Nucleus accumbens (tissue), 56 donors: ENCODE data around the gene PKN1.
"Not testable (repeated sequence)": the region's sequence is repeated elsewhere in the genome, so short reads cannot be mapped to it uniquely, and the experiment has no call there.

ENCODE experiments used
- DNase-seq, 56 donors: peaks; one replicate each; lab custom pipeline; 2025; lab: John Stamatoyannopoulos, UW

PKN1 gene

DNA sequence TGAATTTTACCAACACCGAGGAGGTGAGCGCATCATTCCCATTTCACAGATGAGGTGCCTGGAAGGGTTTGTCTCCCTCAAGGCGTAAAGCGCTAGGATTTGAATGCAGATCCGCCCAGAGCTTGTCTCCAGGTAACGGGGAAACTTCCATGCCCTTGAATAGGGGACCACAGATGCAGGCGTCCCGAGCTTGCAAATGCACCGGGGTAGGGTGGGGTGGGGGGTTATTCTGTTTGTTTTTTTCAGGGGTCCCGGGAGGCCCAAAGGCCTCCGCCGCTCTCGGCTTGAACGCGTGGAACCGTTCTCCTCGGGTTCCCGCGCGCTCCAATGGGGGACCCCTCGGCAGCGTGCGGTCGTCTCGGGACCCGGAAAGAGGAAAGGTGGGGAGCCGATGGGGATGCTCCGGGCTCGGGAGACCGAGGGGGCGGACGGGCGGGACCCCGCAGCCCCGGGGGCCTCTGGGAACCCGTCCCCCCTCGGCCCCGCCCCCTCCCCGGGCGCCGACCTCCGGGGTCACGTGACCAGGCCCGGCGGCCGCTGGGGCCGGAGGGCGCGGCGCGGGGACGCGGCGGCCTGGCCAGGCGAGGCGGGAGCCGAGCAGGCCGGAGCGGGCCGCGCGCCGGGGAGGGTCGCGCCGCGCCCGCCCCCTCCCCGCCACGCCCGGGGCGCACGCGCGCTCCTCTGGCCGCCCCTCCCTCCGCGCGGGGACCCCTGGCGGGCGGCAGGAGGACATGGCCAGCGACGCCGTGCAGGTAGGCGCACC lies at the start of gene PKN1:
Gene PKN1, plus strand, starts transcription at position 516 of the 763 bp plus-strand sequence. Its CDS starts 216 bp downstream, at position 732.
- peak in 43 of 56 donors; percentile 6 to 76 (median 36) for DNase-seq

DNA sequence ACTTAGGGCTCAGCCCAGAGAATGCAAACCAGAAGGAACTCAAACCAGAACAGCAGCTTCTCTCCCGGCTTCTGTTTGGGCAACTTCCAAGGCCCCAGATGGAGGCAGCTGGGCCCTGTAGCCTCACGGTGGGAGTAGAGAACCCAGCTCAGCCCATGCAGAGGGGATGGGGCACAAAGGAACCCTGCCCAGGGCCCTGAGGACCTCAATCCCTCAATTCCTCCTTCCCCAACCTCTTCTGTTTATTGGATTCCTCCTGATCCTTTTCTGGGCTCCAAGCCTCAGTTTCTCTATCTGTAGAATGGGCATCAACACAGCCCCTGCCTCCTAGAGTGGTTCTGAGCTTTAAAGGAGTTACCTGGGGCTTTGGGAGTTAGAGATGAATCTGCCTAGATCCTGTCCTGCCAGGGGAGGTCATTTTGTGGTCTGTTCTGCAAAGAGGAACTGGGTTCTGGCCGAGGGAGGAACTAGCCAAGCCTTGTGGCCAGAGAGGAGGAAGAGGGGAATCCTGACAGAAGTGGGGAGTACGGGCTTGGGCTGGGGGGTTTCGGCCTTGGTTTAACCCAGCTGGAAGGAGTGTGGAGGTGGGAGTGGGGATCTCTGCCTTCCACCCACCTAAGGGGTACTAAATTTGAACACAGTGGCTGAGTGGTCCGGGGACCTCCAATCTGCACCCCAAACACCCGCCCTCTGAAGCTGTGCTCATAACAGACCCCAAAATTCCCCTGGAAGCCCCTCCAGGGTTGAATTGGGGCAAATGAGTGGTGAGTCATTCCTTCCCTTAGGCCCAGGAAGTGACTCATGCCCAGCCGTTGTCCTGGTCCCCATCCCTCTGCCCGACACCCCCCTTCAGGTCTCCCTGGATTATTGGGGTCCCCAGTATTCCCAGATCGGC lies 49.2 kb upstream of the PKN1 start:
- peak in 4 of 56 donors; percentile 10 to 72 (median 14) for DNase-seq

DNA sequence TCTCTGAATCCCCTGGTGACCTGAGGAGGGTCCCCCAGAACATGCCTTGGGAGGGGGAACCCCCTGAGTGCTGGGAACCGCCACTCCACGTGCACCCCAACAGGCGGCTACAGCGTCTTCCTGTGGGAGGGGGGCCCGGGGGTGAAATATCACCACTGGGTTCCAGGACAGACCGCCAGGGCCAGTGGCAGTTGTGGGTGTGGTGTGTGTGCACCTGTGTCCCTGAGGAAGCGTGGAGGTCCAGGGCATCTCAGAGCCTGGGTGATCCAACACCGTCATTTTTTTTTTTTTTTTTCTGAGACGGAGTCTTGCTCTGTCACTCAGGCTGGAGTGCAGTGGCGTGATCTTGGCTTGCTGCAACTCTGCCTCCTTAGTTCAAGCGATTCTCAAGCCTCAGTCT lies 47.6 kb upstream of the PKN1 start:
- no peak for DNase-seq

DNA sequence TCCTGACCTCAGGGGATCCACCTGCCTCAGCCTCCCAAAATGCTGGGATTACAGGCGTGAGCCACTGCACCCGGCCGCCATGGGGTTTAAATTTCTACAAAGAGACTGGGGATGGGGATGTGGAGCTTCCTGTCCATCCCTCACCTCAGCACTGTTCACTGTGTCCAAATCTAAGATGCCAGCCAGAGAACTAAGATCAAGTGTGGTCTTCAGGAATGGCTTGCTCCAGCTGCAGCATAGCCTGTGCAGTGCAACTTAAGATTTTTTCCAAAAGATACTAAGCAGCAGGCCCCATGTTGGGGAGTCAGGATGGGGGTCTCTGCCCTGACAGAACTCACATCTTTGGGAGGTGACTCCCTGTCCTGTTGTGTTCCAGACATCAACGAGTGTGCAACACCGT lies 42.6 kb upstream of the PKN1 start:
- DNase-seq: no peak

DNA sequence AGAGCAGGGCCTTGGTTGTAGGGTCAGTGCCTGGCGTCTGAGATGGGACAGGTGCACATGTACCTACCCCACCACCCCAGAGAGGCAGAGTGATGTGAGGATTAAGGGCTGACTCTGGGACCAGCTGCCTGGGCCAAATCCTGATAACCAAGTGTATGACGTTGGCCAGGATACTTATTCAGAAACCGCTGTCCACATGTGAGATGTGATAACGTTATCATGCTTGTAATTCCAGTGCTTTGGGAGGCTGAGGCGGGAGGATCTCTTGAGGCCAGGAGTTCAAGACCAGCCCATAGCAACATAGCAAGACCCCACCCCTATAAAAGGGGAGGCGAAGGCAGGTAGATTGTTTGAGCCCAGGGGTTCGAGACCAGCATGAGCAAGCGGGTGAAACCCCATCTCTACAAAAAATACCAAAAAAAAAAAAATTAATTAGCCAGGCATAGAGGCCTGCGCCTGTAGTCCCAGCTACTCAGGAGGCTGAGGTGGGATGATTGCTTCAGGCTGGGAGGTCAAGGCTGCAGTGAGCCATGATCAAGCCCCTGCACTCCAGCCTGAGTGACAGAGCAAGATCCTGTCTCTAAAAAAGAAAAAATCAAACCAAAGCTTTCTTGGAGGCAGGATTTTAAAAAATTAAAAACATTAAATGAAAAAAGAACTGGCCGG lies 41.8 kb upstream of the PKN1 start:
- DNase-seq: no peak

DNA sequence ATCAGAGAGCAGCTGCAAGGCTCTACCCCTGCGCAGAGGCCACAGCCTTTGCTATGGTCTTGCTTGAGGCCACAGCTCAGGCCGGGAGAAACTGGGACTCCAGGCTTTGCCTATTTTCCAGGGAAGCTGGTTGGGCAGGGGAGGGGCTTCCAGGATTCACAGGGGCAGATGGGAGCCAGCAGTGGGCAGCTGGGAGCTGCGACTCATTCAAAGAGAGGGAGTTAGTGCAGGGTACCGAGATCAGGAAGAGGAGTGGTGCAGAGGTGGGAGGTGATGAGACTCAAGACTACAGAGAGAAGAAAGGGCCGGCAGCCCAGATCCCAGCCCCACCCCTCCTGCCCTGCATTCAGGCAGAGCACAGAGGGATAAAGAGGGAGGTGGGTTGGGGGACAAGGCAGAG lies 39.8 kb upstream of the PKN1 start:
- DNase-seq: no peak

DNA sequence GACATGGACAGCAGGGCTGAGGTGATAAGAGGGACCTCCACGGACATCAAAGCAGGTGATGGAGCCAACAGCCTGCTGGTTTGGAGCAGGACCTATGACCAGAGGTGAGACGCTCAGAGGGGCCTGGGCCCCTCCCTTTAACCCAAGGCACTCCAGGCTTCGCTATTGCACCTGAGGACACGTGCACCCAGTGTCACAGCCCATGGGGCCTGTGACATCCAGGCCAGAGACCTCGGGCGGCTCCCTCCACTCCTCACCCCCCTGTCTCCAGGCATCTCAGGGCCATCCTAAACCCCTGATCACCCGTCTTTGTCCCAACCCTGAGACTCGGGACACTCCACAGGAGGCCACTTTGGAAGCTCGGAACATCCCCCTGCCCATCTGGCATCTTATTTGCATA lies 38.9 kb upstream of the PKN1 start:
- DNase-seq: no peak

DNA sequence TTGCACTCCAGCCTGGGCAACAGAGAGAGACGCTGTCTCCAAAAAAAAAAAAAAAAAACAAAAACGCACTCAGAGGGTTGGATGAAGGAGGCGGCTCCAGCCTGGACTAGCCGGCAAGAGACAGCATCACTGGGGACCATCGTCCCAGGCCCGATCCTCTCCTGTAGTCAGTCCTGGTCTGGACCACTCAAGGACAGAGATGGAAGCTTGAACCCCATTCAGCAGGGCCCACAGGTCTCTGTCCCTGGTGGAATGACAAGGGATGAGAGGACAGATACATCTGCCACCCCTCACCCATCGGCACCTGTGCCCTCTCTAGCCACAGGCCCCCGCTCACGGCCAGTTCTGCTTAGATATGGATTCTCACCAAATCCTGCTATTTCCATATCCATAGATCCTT lies 37.8 kb upstream of the PKN1 start:
- no peak for DNase-seq

DNA sequence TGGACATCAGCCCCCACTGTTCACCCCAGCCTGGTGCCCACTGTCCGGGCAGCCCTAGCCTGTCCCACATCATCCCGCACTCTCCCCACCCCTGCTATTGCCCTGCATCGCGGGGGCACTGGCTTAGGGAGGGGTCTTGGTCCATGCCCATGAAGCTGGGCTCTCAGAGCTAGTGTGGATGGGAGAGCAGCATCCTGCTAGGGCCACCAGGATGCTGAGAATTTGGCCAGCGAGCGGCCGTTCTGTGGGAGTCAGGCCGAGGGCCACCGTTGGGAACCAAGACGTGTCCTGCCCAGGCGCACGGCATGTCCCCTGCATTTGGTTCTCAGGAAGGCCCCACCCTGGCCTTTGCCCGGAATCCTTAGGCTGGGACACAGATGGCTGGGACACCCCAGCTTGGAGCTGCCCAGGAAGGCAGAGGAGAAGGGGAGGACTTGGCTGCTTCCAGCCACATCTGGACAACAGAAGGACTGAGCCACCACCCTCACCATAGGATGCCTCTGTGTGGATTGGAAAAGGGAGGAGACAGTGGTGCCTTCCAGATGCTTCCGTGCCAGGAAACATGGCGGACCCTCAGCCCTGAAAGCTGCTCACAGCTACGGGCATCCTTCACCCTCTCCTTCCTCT lies 37.3 kb upstream of the PKN1 start:
- no peak for DNase-seq

DNA sequence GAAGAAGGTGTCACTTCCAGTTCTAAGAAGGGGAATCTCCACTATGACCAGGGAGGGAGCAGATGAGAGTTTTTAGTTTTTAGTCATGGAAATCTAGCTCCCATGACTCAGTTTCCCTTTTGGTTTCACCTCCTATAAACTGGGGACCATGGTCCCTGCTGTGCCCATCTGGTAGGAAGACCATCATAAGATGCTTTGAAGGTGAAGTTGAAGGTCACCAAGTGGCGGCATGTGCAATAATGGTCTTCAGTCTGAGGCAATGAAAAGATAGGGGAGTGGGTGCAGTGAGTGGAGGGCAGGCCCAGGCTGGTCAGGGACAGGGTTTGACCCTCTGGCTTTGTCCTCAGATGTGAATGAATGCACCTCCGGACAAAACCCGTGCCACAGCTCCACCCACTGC lies 36.4 kb upstream of the PKN1 start:
- DNase-seq: not testable (repeated sequence)

DNA sequence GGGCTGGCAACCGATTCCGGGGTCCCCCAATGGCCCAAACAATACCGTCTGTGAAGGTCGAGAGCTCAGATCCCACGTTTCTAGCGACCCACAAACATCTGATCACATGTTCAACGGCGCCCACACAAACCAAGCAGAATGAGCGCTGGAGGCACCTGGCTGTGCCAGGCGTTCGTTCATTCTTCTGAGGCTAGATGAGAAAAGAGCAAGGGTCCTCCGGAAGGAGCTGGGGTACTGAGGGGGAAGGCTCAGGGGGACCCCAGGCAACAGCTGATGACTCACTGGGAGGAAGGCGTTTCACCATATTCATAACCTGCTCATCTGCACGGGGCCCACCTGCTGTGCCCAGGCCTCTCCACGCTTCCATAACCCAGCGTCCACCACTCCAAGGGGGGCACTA lies 35.9 kb upstream of the PKN1 start:
- DNase-seq: not testable (repeated sequence)

DNA sequence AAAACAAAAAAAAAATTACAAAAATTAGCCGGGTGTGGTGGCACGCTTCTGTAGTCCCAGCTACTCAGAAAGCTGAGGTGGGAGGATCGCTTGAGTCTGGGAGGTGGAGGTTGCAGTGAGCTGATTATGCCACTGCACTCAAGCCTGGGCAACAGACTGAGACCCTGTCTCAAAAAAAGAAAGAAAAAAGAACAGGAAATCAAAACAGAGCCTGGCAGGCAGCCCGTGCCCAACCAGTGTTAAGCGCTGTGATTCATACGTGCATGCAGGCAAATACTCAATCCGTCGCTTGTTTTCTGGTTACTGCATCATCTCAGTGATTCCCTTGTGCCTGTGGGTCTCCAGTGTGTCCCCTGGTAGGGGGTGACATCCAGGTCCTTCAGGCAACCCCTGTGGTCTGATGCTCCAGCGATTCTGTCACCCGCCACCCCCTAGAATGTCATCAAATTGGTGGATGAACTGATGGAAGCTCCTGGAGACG lies 32.1 kb upstream of the PKN1 start:
- no peak for DNase-seq

DNA sequence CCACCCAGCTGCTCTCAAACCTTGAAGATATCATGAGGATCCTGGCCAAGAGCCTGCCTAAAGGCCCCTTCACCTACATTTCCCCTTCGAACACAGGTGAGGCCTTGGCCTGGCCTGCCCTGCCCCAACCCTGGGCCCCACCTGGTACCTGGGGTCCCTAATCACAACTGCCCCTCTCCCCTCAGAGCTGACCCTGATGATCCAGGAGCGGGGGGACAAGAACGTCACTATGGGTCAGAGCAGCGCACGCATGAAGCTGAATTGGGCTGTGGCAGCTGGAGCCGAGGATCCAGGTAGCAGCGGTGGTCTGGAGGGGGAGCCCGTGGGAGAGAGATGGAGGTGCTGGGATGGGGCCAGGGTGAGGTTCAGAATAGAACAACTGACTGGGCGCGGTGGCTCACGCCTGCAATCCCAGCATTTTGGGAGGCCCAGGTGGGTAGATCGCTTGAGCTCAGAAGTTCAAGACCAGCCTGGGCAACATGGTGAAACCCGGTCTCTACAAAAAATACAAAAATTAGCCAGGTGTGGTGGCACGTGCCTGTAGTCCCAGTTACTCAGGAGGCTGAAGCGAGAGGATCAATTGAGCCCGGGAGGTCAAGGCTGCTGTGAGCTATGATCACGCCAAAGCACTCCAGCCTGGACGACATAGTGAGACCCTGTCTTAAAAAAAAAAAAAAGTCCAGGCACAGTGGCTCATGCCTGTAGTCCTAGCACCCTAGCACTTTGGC lies 31.5 kb upstream of the PKN1 start:
- no peak for DNase-seq

DNA sequence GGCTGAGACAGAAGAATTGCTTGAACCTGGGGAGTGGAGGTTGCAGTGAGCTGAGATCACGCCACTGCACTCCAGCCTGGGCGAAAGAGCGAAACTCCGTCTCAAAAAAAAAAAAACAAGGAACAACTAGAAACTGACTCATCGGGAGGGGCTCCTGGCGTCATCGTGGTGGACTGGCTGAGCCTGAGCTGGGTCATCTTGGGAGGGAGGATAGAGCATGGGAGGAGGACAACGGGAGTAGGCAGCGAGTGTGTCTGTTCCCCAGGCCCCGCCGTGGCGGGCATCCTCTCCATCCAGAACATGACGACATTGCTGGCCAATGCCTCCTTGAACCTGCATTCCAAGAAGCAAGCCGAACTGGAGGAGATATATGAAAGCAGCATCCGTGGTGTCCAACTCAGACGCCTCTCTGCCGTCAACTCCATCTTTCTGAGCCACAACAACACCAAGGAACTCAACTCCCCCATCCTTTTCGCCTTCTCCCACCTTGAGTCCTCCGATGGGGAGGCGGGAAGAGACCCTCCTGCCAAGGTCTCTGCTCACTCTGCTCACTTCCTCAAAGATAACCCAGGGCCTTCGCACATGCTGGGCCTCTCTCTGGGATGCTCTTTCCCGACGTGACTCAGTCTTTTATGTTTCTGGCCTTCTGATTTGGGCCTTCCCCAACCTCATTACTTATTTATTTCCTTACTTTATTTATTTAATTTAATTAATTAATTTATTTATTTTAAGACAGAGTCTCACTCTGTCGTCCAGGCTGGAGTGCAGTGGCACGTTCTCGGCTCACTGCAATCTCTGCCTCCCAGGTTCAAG lies 30.6 kb upstream of the PKN1 start:
- peak in 1 of 56 donors; percentile 6 for DNase-seq

DNA sequence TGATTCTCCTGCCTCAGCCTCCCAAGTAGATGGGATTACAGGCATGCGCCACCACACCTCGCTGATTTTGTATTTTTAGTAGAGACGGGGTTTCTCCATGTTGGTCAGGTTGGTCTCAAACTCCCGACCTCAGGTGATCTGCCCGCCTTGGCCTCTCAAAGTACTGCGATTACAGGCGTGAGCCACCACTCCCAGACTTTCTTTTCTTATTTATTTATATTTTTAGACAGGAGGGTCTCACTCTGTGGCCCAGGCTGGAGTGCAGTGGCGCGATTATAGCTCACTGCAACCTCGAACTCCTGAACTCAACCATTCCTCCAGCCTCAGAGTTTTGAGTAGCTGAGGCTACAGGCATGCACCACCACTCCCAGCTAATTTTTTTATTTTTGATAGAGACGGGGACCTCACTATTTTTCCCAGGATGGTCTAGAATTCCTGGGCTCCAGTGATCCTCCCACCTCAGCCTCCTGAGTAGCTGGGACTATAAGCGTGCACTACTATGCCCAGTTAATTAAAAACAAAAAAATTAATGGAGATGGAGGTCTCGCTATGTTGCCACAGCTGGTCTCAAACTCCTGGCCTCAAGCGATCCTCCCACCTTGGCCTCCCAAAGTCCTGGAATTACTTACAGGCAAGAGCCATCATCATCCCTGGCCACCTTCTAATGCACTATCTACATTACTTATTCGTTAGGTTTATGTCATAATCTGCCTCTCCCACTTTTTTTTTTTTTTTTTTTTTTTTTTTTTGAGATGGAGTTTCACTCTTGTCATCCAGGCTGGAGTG lies 29.8 kb upstream of the PKN1 start:
- DNase-seq: not testable (repeated sequence)

DNA sequence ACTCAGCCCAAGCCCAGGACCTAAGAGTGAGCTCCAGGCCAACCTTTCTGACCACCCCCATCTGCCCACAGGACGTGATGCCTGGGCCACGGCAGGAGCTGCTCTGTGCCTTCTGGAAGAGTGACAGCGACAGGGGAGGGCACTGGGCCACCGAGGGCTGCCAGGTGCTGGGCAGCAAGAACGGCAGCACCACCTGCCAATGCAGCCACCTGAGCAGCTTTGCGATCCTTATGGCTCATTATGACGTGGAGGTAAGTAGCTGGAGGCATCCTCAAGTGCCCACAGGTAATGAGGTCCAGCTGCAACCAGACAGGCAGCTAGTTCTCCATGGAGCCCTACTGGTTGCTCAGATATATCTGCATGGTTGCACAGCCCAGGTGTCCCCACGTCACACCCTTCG lies 28.8 kb upstream of the PKN1 start:
- DNase-seq: no peak

DNA sequence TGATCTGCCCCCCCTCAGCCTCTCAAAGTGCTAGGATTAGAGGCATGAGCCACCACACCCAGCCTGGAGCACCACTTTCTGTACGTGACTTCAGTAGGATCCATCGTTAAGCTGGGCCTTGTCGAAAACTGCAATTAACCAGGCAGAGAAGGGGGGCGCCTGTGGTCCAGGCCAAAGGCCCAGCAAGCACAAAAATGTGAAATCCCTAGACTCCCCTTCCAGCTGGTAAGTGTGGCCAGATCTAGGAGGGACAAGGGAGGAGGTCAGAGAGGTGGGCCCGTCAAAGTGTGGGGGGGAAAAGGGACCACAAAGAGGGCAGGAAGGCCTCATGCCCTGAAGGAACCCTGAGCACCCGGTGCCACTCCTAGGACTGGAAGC lies 27.7 kb upstream of the PKN1 start:
- DNase-seq: no peak
